Thyroid gland (tissue), 4 donors: Measurements from ENCODE around the gene TBCD. TPM values are rescaled to one million over a fixed set of nuclear protein-coding genes. Genes with fewer than 3 reads are reported as not detected.

Experiments
- DNase-seq, 2 donors: peaks; one replicate each; pipeline ENCODE4 v3.0.0-alpha.2; 2019
- H3K27ac ChIP-seq, 3 donors: fragments of 200-600 bp; sonication (generic); 1 replicate in 2 of 3; 2 replicates in 1 of 3; pipeline ENCODE4 v1.5.1; 2016 to 2019; ENCODE audit warnings: mild to moderate bottlenecking in 1 of 3, moderate library complexity in 1 of 3
- H3K27me3 ChIP-seq: fragments of 200-600 bp; sonication (generic); one replicate; pipeline ENCODE4 v1.5.1; 2019
- H3K36me3 ChIP-seq, 2 donors: fragments of 200-600 bp; sonication (generic); one replicate each; pipeline ENCODE4 v1.5.1; 2016 to 2019
- H3K4me1 ChIP-seq, 2 donors: fragments of 200-600 bp; sonication (generic); one replicate each; pipeline ENCODE4 v1.5.1; 2017 to 2019
- H3K4me3 ChIP-seq, 3 donors: fragments of 200-600 bp; sonication (generic); replicated peaks in 1 of 3; 1 replicate in 2 of 3; 2 replicates in 1 of 3; pipeline ENCODE4 v1.5.1; 2016; ENCODE audit warnings: mild to moderate bottlenecking in 1 of 3
- H3K9me3 ChIP-seq: fragments of 200-600 bp; sonication (generic); one replicate; pipeline ENCODE4 v1.5.1; 2017
- CTCF ChIP-seq, 6 experiments: fragments of 200-600 bp in 3 of 6; fragments of 450-650 bp in 3 of 6; sonication (generic) in 3 of 6; IDR thresholded peaks; one replicate each; pipeline ENCODE4 v1.5.1; 2016 to 2019; ENCODE audit warnings: antibody characterized with exemption in 6 of 6, mild to moderate bottlenecking in 2 of 6, inconsistent platforms in 1 of 6, moderate library complexity in 1 of 6
- POLR2A ChIP-seq, 2 donors: fragments of 450-650 bp; IDR thresholded peaks; one replicate each; pipeline ENCODE4 v1.6.1; 2017; ENCODE audit warnings: antibody characterized with exemption in 2 of 2, mild to moderate bottlenecking in 2 of 2, moderate library complexity in 1 of 2
- WGBS, 2 donors: methylation state at CpG; one replicate each; pipeline ENCODE4 v1.1.5; 2017; 5-methylcytosine and 5-hydroxymethylcytosine counted together
- intact Hi-C: fragments of 100-400 bp; cut with DNase I; formaldehyde crosslinking; loops from one replicate; pipeline ENCODE4 v1.15.1; 2023
- total RNA-seq, 4 donors: library from RNA; depleted of rRNA; stranded (reverse); fragments of >200 nt; gene quantifications; one replicate each; pipeline ENCODE4 v1.2.3, GENCODE V29; 2016

The TBCD gene
- total RNA-seq, 4 donors from 2014 or later, result 72.6 to 85.9 (median 79.6) TPM

- DNase-seq, result peak; percentile 13 to 26
Measured at GRCh38 chr17:82931699-82932517, 180.0 kb downstream of the TBCD start.

GRCh38 chr17:82932518-82933310 is 180.8 kb downstream of the TBCD start:
- 92% methylated on average over 25 to 28 of the region's 28 CpGs for WGBS, 2 donors
- peak in 1 of 2 donors; percentile 1 for DNase-seq
- H3K27me3 ChIP-seq, result no peaks in the 10 kb centered on the region
- H3K4me1 ChIP-seq, result no peaks in the 10 kb centered on the region
- H3K36me3 ChIP-seq, result peaks cover 43 to 49% of the 10 kb centered on the region in 2 donors
- H3K4me3 ChIP-seq, result no peak overlapping the region
- no peaks in the 10 kb centered on the region for H3K9me3 ChIP-seq
- TF ChIP-seq POLR2A (IDR thresholded peaks at IDR 0.05), result no peak
- no peak for TF ChIP-seq CTCF (IDR thresholded peaks at IDR 0.05)
- intact Hi-C loops, result no loop called here
- no peak overlapping the region for H3K27ac ChIP-seq

More at GRCh38 chr17:82931699-82932517, 180.0 kb downstream of the TBCD start:
- intact Hi-C loops, result no loop called here
- Histone ChIP-seq H3K36me3 (peaks cover 48 to 53% of the 10 kb centered on the region in 2 donors), H3K27me3 (no peaks in the 10 kb centered on the region), H3K4me1 (no peaks in the 10 kb centered on the region), H3K4me3 (no peak overlapping the region), H3K9me3 (no peaks in the 10 kb centered on the region), H3K27ac (no peak overlapping the region)
- no peak for TF ChIP-seq CTCF (IDR thresholded peaks at IDR 0.05)
- TF ChIP-seq POLR2A (IDR thresholded peaks at IDR 0.05), result no peak
- WGBS, 2 donors, result 85 to 89% methylated on average over 25 to 29 of the region's 29 CpGs

GRCh38 chr17:82933911-82934310 is 182.0 kb downstream of the TBCD start:
- intact Hi-C loops, result no loop called here
- Histone ChIP-seq H3K27ac (no peak overlapping the region), H3K4me1 (no peaks in the 10 kb centered on the region), H3K36me3 (peaks cover 45 to 46% of the 10 kb centered on the region in 2 donors), H3K9me3 (no peaks in the 10 kb centered on the region), H3K4me3 (no peak overlapping the region), H3K27me3 (no peaks in the 10 kb centered on the region)
- peak in 1 of 2 donors; percentile 1 for DNase-seq
- TF ChIP-seq CTCF (IDR thresholded peaks at IDR 0.05), result no peak
- TF ChIP-seq POLR2A (IDR thresholded peaks at IDR 0.05), result no peak
- 93 to 99% methylated on average over 15 of the region's 15 CpGs for WGBS, 2 donors

- intact Hi-C loops, result no loop called here
- peaks cover 26 to 36% of the 10 kb centered on the region in 2 donors for H3K36me3 ChIP-seq
- 87 to 94% methylated on average over 27 of the region's 27 CpGs for WGBS, 2 donors
Measured at GRCh38 chr17:82935966-82936767, 184.3 kb downstream of the TBCD start.

More at GRCh38 chr17:82935966-82936767, 184.3 kb downstream of the TBCD start:
- no peaks in the 10 kb centered on the region for H3K27me3 ChIP-seq
- H3K4me3 ChIP-seq, result no peak overlapping the region
- peak in 1 of 2 donors; percentile 1 for DNase-seq
- TF ChIP-seq CTCF (IDR thresholded peaks at IDR 0.05) (no peak), POLR2A (IDR thresholded peaks at IDR 0.05) (no peak)
- H3K27ac ChIP-seq, result no peak overlapping the region
- H3K4me1 ChIP-seq, result no peaks in the 10 kb centered on the region
- no peaks in the 10 kb centered on the region for H3K9me3 ChIP-seq
